ENCODE measurements around the gene PLOD1. TPM values are rescaled to one million over a fixed set of nuclear protein-coding genes. Genes with fewer than 3 reads are reported as not detected.

PLOD1 gene
- total RNA-seq, 4 donors from 2014 or later = 23.9 to 66.5 (median 54.8) TPM

GRCh38 chr1:11999236-11999635, 64.7 kb downstream of the PLOD1 start:
- in situ Hi-C loops (cut with MboI; ENCODE audit: low sequenced_read_pairs in 4 of 4) (no loop called here), intact Hi-C loops (cut with DNase I; ENCODE audit: low total_unique reads) (no loop called here)
- no peak overlapping the region for H3K27ac ChIP-seq
- peaks cover 3 to 11% of the 10 kb centered on the region in 2 donors for H3K4me1 ChIP-seq
- TF ChIP-seq POLR2A (IDR thresholded peaks at IDR 0.05) (no peak), CTCF (IDR thresholded peaks at IDR 0.05 in 4 of 5, conservative IDR thresholded peaks at IDR 0.05 in 1 of 5) (no peak)
- DNase-seq (no peak), ATAC-seq (no peak)
- H3K9me3 ChIP-seq = no peaks in the 10 kb centered on the region
- no peak overlapping the region for H3K4me3 ChIP-seq
- H3K27me3 ChIP-seq = no peaks in the 10 kb centered on the region
- peaks cover 3 to 96% of the 10 kb centered on the region in 2 donors for H3K36me3 ChIP-seq

GRCh38 chr1:12001249-12001917, 66.9 kb downstream of the PLOD1 start:
- no peaks in the 10 kb centered on the region for H3K27me3 ChIP-seq
- ATAC-seq (no peak), DNase-seq (no peak)
- no peaks in the 10 kb centered on the region for H3K4me1 ChIP-seq
- intact Hi-C loops (cut with DNase I; ENCODE audit: low total_unique reads) (no loop called here), in situ Hi-C loops (cut with MboI; ENCODE audit: low sequenced_read_pairs in 4 of 4) (no loop called here)
- peaks cover 6 to 96% of the 10 kb centered on the region in 2 donors for H3K36me3 ChIP-seq
- TF ChIP-seq CTCF (IDR thresholded peaks at IDR 0.05 in 4 of 5, conservative IDR thresholded peaks at IDR 0.05 in 1 of 5) (peak in 1 of 5 experiments; percentile 42), POLR2A (IDR thresholded peaks at IDR 0.05) (no peak)
- no peaks in the 10 kb centered on the region for H3K9me3 ChIP-seq
- no peak overlapping the region for H3K4me3 ChIP-seq
- peak overlapping the region in 3 of 4 donors; percentile 12 to 63 (median 13) for H3K27ac ChIP-seq

- ATAC-seq = peak in 1 of 2 donors; percentile 27
- no peak for TF ChIP-seq CTCF (IDR thresholded peaks at IDR 0.05 in 4 of 5, conservative IDR thresholded peaks at IDR 0.05 in 1 of 5)
- no peak for TF ChIP-seq POLR2A (IDR thresholded peaks at IDR 0.05)
- intact Hi-C loops (cut with DNase I; ENCODE audit: low total_unique reads) = no loop called here
- no peaks in the 10 kb centered on the region for H3K9me3 ChIP-seq
- no peaks in the 10 kb centered on the region for H3K27me3 ChIP-seq
- peak overlapping the region in 3 of 4 donors; percentile 1 to 63 (median 13) for H3K27ac ChIP-seq
- no peaks in the 10 kb centered on the region for H3K4me1 ChIP-seq
- DNase-seq = peak in 1 of 2 donors; percentile 56
- H3K36me3 ChIP-seq = peaks cover 8 to 96% of the 10 kb centered on the region in 2 donors
- in situ Hi-C loops (cut with MboI; ENCODE audit: low sequenced_read_pairs in 4 of 4) = no loop called here
- H3K4me3 ChIP-seq = no peak overlapping the region
Measured at GRCh38 chr1:12001996-12002493, 67.5 kb downstream of the PLOD1 start.

- ATAC-seq (no peak), DNase-seq (no peak)
- Histone ChIP-seq H3K9me3 (no peaks in the 10 kb centered on the region), H3K27me3 (no peaks in the 10 kb centered on the region), H3K36me3 (peaks cover 10 to 87% of the 10 kb centered on the region in 2 donors), H3K4me1 (no peaks in the 10 kb centered on the region), H3K27ac (peak overlapping the region in 1 of 4 donors; percentile 44), H3K4me3 (no peak overlapping the region)
- intact Hi-C loops (cut with DNase I; ENCODE audit: low total_unique reads) (no loop called here), in situ Hi-C loops (cut with MboI; ENCODE audit: low sequenced_read_pairs in 4 of 4) (no loop called here)
- TF ChIP-seq CTCF (IDR thresholded peaks at IDR 0.05 in 4 of 5, conservative IDR thresholded peaks at IDR 0.05 in 1 of 5) (no peak), POLR2A (IDR thresholded peaks at IDR 0.05) (no peak)
Measured at GRCh38 chr1:12003762-12004161, 69.2 kb downstream of the PLOD1 start.

All from gastrocnemius medialis (tissue), 4 donors.